Progenitor cell of endocrine pancreas (in vitro differentiated cells): ENCODE data around the gene HSF5. TPM values are rescaled to one million over a fixed set of nuclear protein-coding genes. Genes with fewer than 3 reads are reported as not detected.

Experiments
- DNase-seq: peaks from one replicate; pipeline ENCODE4 v3.0.0; 2021; ENCODE audit warnings: low spot score; ENCODE audit not compliant: unreplicated experiment
- H3K27ac Mint-ChIP-seq: 2 replicates; pipeline ENCODE4 v1.8.0; 2021; ENCODE audit warnings: mild to moderate bottlenecking, moderate library complexity, mixed read lengths
- H3K27me3 Mint-ChIP-seq: 2 replicates; pipeline ENCODE4 v1.8.0; 2021; ENCODE audit warnings: mixed read lengths
- H3K36me3 Mint-ChIP-seq: 2 replicates; pipeline ENCODE4 v1.8.0; 2022; ENCODE audit warnings: mixed read lengths; ENCODE audit not compliant: insufficient read depth
- H3K4me1 Mint-ChIP-seq: 2 replicates; pipeline ENCODE4 v1.8.0; 2021; ENCODE audit warnings: low read depth, mixed read lengths
- H3K4me3 Mint-ChIP-seq: 2 replicates; pipeline ENCODE4 v1.8.0; 2021; ENCODE audit warnings: low read depth, mild to moderate bottlenecking, moderate library complexity, mixed read lengths
- H3K9me3 Mint-ChIP-seq: 2 replicates; pipeline ENCODE4 v1.8.0; 2021; ENCODE audit warnings: low read depth, mixed read lengths
- long read RNA-seq: library from polyadenylated mRNA; unstranded; transcript quantifications from one replicate; pipeline ENCODE4 v2.0.0, GENCODE V29; 2020
- total RNA-seq: library from RNA; stranded (reverse); gene quantifications from 2 replicates; pipeline ENCODE4 v1.2.1, GENCODE V29; 2021
- TF ChIP-seq, protein P1 (sequence below): fragments of 200-600 bp; sonication (generic); IDR thresholded peaks from one replicate; pipeline ENCODE4 v1.5.0; 2021; ENCODE audit warnings: antibody characterized with exemption, mild to moderate bottlenecking; ENCODE audit not compliant: unreplicated experiment

The HSF5 gene
- 0.11 and 0.12 TPM in 2 replicates for total RNA-seq
- long read RNA-seq, result 0 reads

GRCh38 chr17:58487589-58488427 lies at the start of gene HSF5:
Gene HSF5 (minus strand): TSS chr17:58488408. CDS start chr17:58488274, 134 bp downstream.
- H3K36me3 Mint-ChIP-seq, result peaks cover 33% of the 10 kb centered on the region
- H3K4me3 Mint-ChIP-seq, result no peak within 1 kb of the TSS
- H3K27ac Mint-ChIP-seq, result peak within 1 kb of the TSS; percentile 64
- DNase-seq, result no peak
- no peaks in the 10 kb centered on the region for H3K27me3 Mint-ChIP-seq
- H3K9me3 Mint-ChIP-seq, result no peaks in the 10 kb centered on the region
- peaks cover 3% of the 10 kb centered on the region for H3K4me1 Mint-ChIP-seq
- TF ChIP-seq, protein P1, sequence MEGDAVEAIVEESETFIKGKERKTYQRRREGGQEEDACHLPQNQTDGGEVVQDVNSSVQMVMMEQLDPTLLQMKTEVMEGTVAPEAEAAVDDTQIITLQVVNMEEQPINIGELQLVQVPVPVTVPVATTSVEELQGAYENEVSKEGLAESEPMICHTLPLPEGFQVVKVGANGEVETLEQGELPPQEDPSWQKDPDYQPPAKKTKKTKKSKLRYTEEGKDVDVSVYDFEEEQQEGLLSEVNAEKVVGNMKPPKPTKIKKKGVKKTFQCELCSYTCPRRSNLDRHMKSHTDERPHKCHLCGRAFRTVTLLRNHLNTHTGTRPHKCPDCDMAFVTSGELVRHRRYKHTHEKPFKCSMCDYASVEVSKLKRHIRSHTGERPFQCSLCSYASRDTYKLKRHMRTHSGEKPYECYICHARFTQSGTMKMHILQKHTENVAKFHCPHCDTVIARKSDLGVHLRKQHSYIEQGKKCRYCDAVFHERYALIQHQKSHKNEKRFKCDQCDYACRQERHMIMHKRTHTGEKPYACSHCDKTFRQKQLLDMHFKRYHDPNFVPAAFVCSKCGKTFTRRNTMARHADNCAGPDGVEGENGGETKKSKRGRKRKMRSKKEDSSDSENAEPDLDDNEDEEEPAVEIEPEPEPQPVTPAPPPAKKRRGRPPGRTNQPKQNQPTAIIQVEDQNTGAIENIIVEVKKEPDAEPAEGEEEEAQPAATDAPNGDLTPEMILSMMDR, result no peak

- Mint-ChIP-seq H3K4me3 (no peak overlapping the region), H3K9me3 (no peaks in the 10 kb centered on the region), H3K27ac (no peak overlapping the region), H3K27me3 (peaks cover 59% of the 10 kb centered on the region), H3K36me3 (no peaks in the 10 kb centered on the region), H3K4me1 (no peaks in the 10 kb centered on the region)
- no peak for DNase-seq
- TF ChIP-seq, protein P1, result no peak
These were observed 49.1 kb upstream of the HSF5 start for GRCh38 chr17:58537266-58537665.

GRCh38 chr17:58536542-58536941 lies 48.3 kb upstream of the HSF5 start:
- no peaks in the 10 kb centered on the region for H3K36me3 Mint-ChIP-seq
- H3K27me3 Mint-ChIP-seq, result peaks cover 57% of the 10 kb centered on the region
- H3K4me1 Mint-ChIP-seq, result no peaks in the 10 kb centered on the region
- no peak overlapping the region for H3K27ac Mint-ChIP-seq
- H3K4me3 Mint-ChIP-seq, result no peak overlapping the region
- TF ChIP-seq, protein P1, result no peak
- DNase-seq, result no peak
- no peaks in the 10 kb centered on the region for H3K9me3 Mint-ChIP-seq

GRCh38 chr17:58535431-58535830 lies 47.2 kb upstream of the HSF5 start:
- H3K4me1 Mint-ChIP-seq, result no peaks in the 10 kb centered on the region
- H3K4me3 Mint-ChIP-seq, result no peak overlapping the region
- no peaks in the 10 kb centered on the region for H3K36me3 Mint-ChIP-seq
- H3K27me3 Mint-ChIP-seq, result peaks cover 64% of the 10 kb centered on the region
- H3K9me3 Mint-ChIP-seq, result no peaks in the 10 kb centered on the region
- H3K27ac Mint-ChIP-seq, result no peak overlapping the region
- TF ChIP-seq, protein P1, result no peak
- DNase-seq, result no peak

DNA sequence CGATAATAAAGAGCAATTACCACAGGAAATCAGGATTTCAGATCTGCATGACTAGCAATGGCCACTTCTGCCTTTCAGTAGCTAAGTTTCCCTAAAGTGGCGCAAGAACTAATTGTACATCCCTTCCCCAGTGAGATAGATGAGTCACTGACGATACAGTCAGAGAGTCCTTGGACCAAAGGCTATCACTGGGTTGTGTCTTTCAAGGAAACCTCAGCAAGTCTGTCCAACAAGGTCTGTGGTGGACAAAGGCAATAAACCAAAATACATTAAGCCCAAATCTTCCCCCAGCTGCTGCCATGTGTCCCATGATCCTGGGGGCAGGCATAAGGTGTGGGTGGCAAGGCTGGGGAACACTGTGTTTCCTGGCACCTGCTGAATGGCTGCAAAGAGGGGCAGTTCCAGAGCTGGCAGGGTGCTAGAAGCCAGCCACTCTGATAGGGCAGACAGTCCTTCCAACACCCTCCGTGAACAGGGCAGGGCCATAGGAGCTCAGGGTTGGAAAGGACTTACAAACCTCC lies 46.8 kb upstream of the HSF5 start:
- TF ChIP-seq, protein P1, result no peak
- no peaks in the 10 kb centered on the region for H3K36me3 Mint-ChIP-seq
- no peak for DNase-seq
- H3K27ac Mint-ChIP-seq, result no peak overlapping the region
- H3K9me3 Mint-ChIP-seq, result no peaks in the 10 kb centered on the region
- H3K27me3 Mint-ChIP-seq, result peaks cover 67% of the 10 kb centered on the region
- no peak overlapping the region for H3K4me3 Mint-ChIP-seq
- no peaks in the 10 kb centered on the region for H3K4me1 Mint-ChIP-seq
